ENCODE data around the gene CORO6. TPM values are rescaled to one million over a fixed set of nuclear protein-coding genes. Genes with fewer than 3 reads are reported as not detected.
A peak's percentile ranks its signal among the peaks of the same experiment; 100 is the strongest.

The CORO6 gene
- total RNA-seq, 4 donors from 2014 or later, result 5.7 to 19.0 (median 8.7) TPM

DNA sequence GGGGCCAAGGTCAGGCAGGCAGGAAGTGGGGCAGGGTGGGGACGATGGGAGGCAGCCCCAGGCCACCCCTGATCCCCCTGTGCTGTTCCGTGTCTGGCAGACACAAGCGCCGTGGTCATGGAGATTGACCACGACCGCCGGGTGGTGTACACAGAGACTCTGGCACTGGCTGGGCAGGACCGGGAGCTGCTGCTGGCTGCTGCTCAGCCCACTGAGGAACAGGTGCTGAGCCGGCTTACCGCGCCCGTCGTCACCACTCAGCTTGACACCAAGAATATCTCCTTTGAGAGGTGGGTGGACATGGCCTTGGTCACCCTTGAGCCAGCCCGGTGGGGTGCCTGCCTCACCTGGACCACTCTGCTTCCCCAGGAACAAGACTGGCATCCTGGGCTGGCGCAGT is 13.7 kb downstream of the CORO6 start:
- intact Hi-C loops (cut with DNase I; ENCODE audit: low total_unique reads), result no loop called here
- no peak for TF ChIP-seq POLR2A (IDR thresholded peaks at IDR 0.05)
- TF ChIP-seq, protein P1, sequence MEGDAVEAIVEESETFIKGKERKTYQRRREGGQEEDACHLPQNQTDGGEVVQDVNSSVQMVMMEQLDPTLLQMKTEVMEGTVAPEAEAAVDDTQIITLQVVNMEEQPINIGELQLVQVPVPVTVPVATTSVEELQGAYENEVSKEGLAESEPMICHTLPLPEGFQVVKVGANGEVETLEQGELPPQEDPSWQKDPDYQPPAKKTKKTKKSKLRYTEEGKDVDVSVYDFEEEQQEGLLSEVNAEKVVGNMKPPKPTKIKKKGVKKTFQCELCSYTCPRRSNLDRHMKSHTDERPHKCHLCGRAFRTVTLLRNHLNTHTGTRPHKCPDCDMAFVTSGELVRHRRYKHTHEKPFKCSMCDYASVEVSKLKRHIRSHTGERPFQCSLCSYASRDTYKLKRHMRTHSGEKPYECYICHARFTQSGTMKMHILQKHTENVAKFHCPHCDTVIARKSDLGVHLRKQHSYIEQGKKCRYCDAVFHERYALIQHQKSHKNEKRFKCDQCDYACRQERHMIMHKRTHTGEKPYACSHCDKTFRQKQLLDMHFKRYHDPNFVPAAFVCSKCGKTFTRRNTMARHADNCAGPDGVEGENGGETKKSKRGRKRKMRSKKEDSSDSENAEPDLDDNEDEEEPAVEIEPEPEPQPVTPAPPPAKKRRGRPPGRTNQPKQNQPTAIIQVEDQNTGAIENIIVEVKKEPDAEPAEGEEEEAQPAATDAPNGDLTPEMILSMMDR (IDR thresholded peaks at IDR 0.05), result no peak
- WGBS, 2 donors, result 89 to 91% methylated on average over 6 to 15 of the region's 15 CpGs
- H3K4me3 ChIP-seq (ENCODE audit: low read depth, poor library complexity, severe bottlenecking), result no peak overlapping the region
- DNase-seq (ENCODE audit: low spot score in 2 of 2), result no peak

DNA sequence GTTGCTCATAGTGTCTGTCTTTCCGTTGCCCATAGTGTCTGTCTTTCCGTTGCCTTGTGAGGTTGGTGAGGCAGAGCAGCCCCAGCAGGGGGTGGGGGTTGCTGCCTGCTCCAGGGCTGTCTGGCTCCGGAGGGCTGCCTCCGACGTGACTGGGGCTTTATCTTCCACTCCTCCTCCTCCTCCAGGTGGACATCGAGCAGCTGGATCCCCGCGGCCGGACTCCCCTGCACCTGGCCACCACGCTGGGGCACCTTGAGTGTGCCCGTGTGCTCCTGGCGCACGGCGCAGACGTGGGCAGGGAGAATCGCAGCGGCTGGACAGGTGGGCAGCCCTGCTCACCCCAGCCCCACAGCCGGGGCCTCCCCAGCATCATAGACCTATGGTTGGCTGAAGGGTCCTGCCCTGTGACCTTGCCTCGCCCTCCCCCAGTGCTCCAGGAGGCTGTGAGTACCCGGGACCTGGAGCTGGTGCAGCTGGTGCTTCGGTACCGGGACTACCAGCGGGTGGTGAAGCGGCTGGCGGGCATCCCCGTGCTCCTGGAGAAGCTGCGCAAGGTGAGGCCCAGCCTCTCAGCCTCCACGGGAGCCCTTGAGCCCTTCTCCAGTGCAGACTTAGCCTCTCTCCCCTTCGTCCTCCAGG is 15.0 kb downstream of the CORO6 start:
- H3K4me3 ChIP-seq (ENCODE audit: low read depth, poor library complexity, severe bottlenecking), result no peak overlapping the region
- intact Hi-C loops (cut with DNase I; ENCODE audit: low total_unique reads), result no loop called here
- DNase-seq (ENCODE audit: low spot score in 2 of 2), result no peak
- TF ChIP-seq, protein P1 (IDR thresholded peaks at IDR 0.05), result no peak
- no peak for TF ChIP-seq POLR2A (IDR thresholded peaks at IDR 0.05)
- WGBS, 2 donors, result 93 to 94% methylated on average over 27 to 29 of the region's 29 CpGs

DNA sequence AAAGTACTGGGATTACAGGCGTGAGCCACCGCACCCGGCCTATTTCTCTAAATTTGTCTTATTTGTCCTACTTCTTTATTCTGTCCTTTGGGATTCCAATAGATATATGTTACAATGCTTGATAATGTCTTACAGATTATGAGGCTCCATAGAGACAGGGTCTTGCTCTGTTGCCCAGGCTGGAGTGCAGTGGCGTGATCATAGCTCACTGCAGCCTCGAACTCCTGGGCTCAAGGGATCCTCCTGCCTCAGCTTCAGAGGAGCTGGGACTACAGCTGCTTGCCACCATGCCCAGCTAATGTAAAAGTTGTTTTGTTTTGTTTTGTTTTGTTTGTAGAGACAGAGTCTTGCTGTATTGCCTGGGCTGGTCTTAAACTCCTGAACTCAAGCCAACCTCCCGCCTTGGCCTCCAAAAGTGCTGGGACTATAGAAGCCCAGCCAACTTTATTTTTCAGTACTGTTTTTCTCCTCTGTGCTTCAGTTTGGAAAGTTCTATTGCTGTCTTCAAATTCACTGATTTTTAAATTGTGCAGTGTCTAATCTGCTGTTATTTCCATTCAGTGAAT is 19.5 kb downstream of the CORO6 start:
- H3K4me3 ChIP-seq (ENCODE audit: low read depth, poor library complexity, severe bottlenecking), result no peak overlapping the region
- 85% methylated on average over 6 of the region's 6 CpGs for WGBS, 2 donors
- no peak for DNase-seq (ENCODE audit: low spot score in 2 of 2)
- intact Hi-C loops (cut with DNase I; ENCODE audit: low total_unique reads), result no loop called here
- TF ChIP-seq, protein P1 (IDR thresholded peaks at IDR 0.05), result no peak
- no peak for TF ChIP-seq POLR2A (IDR thresholded peaks at IDR 0.05)

DNA sequence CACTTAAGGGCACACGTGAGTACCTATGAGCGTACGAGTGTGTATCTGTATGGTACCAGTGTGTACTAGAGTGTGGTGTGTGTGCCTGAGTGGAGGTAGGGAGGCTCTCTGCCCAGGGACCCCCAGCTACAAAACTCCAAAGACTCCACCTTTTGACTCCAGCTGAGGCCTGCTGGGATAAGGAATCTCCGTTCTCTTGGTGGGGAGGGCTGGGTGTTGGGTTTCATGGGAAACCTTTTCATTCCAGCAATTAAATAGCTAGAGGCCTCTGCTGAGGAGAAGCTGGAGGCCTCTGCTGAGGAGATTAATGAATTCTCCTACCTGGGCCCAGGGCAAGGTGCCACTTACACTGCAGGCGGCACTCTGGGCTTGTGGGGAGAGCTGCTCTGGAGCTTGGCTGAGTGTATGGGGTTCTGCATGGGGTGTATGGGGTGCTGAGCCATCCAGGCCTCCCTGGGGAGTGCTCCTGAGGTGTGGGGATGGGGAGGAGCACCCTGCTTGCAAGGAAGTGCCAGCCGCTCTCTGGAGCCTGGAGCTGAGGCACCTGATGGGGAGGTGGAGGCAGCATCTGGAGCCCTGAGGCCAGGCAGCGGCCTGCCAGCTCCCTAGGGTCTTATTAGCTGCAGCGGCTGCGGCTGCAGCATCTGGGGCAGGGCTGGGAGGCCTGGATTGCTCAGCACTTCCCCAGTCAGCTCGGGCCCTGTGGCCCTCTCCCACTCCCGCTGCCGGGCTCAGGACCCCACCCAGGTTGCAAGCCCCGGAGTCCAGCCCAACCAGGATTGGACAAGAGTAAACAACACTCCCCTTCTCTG is 25.1 kb downstream of the CORO6 start:
- intact Hi-C loops (cut with DNase I; ENCODE audit: low total_unique reads), result no loop called here
- no peak for TF ChIP-seq POLR2A (IDR thresholded peaks at IDR 0.05)
- TF ChIP-seq, protein P1 (IDR thresholded peaks at IDR 0.05), result no peak
- WGBS, 2 donors, result 61 to 70% methylated on average over 9 to 13 of the region's 13 CpGs
- no peak for DNase-seq (ENCODE audit: low spot score in 2 of 2)
- H3K4me3 ChIP-seq (ENCODE audit: low read depth, poor library complexity, severe bottlenecking), result no peak overlapping the region

DNA sequence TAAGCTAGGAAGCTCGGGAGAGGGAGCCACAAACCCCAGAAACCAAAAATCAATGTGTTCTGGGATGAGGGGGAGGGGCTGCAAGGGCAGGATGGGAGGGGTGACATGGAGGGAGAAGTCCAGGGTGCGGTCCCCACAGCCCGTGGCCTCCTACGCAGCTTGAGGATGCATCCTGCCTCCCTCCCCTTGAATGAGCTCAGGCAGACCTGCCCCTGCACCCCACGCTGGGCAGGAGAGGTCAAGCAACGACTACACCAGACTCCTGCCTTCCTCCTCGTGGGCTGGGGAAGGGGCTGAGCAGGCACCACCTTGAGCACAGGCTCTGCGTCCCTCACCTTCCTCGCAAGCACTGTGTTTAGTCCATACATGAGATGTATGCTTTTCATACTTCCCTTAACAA is 25.9 kb downstream of the CORO6 start:
- TF ChIP-seq, protein P1 (IDR thresholded peaks at IDR 0.05), result no peak
- TF ChIP-seq POLR2A (IDR thresholded peaks at IDR 0.05), result no peak
- WGBS, 2 donors, result 60 to 71% methylated on average over 9 of the region's 9 CpGs
- intact Hi-C loops (cut with DNase I; ENCODE audit: low total_unique reads), result no loop called here

More for the DNA sequence above, 25.9 kb downstream of the CORO6 start:
- H3K4me3 ChIP-seq (ENCODE audit: low read depth, poor library complexity, severe bottlenecking), result no peak overlapping the region
- DNase-seq (ENCODE audit: low spot score in 2 of 2), result peak in 1 of 2 donors; percentile 11
